GM18520 (cell line): ENCODE results near the gene LHX5.

Source experiments
- ATAC-seq: cut with Tn5 transposase; IDR thresholded peaks from one replicate; pipeline ENCODE4 v1.9.1; 2021; ENCODE audit not compliant: unreplicated experiment

LHX5 gene

GRCh38 chr12:113478351-113479011 is 6.8 kb upstream of the LHX5 start:
- ATAC-seq, result no peak

GRCh38 chr12:113477842-113478215 is 6.2 kb upstream of the LHX5 start:
- no peak for ATAC-seq

GRCh38 chr12:113477171-113477841 is 5.6 kb upstream of the LHX5 start:
- ATAC-seq, result no peak

- no peak for ATAC-seq
Observed at GRCh38 chr12:113476176-113476986, 4.7 kb upstream of the LHX5 start.

DNA sequence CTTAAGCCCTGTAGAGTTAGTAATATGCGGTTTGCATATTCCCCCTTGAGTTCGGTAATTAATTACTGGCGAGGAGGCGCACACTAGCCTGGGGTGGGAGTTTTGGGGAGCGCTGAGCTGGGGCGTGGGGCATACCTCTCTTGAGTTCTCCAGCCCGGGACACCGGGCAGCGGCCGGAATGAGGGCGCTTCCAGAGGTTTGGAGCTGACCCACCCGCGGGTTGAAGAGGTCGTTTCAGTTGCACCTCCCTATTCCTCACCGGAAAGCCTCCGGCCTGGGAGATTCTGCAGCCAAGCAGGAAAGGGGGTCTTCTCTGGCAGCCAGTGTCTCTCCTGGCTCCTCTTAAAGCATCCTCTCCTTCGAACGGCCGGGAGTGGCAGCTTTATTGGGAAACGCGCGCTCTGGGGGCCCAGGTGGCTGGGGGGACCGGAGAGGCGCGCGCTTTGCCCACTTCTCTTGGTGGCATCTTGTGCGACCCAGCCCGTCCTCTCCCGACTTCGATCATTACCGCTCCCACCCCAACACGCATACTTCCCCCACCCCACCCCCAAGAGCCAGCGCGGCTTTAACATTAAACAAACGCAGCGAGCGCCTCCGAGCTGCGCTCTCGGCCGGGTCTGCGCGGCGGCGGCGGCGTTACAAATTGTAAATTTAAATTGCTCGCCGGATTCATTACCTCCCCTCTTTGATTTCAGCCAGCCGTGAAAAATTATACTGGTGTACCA is 3.9 kb upstream of the LHX5 start:
- no peak for ATAC-seq

- no peak for ATAC-seq
Observed at GRCh38 chr12:113474635-113475436, 3.2 kb upstream of the LHX5 start.

GRCh38 chr12:113473942-113474341 is 2.3 kb upstream of the LHX5 start:
- no peak for ATAC-seq

- ATAC-seq, result no peak
Observed at GRCh38 chr12:113473400-113473799, 1.7 kb upstream of the LHX5 start.

- no peak for ATAC-seq
Observed at GRCh38 chr12:113472191-113473121, 785 bp upstream of the LHX5 start.

DNA sequence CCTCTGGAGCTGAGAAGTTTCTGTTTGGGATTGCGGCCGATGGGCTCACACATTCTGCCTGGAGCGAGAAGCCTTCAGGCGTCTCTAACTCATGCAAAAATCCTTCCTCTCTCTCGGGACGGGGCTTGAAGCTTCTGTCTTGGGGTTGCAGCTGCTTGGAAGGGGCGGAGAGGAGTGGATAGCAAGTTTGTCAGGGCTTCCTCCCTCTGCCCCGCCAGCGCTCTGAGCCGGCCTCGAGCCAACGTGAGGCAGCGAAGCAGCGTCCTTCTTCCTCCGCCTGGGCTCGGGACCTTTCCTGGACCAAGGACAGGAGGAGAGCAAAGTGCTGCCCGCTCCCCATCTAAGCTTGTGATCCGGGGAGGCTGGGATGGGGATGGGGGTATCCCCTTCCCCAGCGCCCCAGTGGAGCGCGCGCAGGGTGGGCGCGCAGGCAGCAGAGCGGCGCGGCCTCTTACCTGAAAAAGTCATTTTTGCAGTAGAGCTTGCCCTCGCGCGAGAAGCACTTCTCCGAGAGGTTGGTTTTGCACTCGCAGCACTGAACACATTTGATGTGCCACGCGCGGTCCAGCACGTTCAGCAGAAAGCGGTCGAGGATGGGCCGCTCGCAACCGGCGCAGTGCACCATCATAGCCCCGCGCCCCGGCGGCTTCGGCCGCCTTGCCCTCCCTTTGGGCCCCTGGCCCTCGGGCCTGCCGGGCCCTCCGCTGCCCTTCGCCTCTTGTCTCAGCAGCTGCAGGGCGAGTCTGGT is 626 bp downstream of the LHX5 start:
- no peak for ATAC-seq

GRCh38 chr12:113469949-113470743 is 1.5 kb downstream of the LHX5 start:
- no peak for ATAC-seq

DNA sequence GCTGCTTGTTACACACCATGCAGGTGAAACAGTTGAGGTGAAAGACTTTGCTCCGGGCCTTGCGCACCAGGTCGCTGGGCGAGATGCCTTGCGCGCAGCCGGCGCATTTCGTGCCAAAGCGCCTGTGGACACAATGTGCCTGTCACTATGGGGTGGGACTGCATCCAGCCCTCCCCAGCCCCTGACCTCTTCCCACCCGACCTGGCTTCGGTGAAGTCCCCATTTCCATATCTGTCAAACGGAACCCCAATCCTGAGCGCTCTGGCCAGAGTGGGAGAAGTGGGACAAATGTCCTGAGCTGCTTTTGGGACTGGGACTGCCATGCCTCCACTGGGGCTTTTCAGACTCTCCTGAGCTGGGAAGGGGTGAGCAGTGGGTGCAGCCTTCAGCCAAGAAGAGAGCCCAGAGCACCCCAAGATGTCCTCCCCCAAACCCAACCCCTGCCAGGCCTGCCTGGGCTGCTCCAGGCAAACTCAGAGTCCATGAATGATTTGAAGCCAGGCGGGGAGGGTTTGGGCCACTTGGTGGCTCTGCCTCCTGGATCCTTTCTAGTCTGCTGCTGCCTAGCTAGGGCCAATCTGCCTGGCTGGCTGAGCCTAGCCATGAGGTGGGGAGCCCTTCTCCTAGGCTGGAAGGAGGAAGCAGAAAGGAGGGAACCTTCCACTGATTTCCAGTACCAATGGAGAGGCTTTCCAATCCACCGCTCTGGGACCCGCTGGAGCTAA is 2.3 kb downstream of the LHX5 start:
- ATAC-seq, result no peak

GRCh38 chr12:113468365-113469223 is 3.1 kb downstream of the LHX5 start:
- ATAC-seq, result no peak

DNA sequence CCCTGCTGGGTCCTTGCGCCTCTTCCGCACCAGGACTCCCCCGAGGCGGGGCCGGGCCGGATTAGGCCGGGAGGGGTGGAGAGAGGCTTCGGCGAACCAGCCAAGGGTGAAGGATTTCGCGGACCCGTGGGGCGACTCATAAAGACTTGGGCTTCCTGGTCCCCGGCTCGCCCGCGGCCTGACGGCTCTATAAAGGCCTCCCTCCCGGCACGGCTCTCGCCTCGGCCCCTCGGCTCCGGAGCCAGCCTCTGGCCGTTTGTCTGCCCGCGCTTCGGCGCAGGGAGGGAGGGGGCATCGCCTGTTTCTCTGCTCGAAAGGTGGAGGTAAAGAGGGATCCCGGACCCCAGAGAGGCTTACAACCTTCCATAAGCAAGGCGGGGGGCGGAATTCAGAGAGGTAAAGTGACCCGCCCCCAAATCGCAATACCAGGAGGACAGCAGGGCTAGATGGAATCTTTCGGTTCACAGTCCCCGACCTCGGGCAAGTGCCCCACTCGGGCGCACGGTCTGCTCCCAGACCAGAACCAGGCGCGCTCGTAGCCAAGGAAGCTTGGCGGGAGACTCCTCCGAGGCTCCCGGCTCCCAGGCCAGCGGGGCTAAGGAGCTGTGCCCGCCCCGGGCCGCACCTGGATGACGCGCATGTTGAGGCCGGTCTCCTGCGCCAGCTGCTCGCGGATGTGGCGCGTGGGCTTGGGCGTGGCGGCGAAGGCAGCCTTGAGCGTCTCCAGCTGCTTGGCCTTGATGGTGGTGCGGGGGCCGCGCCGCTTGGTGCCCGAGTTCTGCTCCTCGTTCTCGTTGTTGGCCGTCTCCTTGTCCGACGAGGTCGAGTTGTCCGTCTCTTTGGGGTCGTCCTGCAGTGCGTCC is 3.9 kb downstream of the LHX5 start:
- no peak for ATAC-seq

GRCh38 chr12:113467142-113467501 is 4.5 kb downstream of the LHX5 start:
- no peak for ATAC-seq
